ENCODE data around the gene PPP4C. TPM values are rescaled to one million over a fixed set of nuclear protein-coding genes. Genes with fewer than 3 reads are reported as not detected.

PPP4C gene
- total RNA-seq, 1 experiment from 2014 or later: 163 TPM

DNA sequence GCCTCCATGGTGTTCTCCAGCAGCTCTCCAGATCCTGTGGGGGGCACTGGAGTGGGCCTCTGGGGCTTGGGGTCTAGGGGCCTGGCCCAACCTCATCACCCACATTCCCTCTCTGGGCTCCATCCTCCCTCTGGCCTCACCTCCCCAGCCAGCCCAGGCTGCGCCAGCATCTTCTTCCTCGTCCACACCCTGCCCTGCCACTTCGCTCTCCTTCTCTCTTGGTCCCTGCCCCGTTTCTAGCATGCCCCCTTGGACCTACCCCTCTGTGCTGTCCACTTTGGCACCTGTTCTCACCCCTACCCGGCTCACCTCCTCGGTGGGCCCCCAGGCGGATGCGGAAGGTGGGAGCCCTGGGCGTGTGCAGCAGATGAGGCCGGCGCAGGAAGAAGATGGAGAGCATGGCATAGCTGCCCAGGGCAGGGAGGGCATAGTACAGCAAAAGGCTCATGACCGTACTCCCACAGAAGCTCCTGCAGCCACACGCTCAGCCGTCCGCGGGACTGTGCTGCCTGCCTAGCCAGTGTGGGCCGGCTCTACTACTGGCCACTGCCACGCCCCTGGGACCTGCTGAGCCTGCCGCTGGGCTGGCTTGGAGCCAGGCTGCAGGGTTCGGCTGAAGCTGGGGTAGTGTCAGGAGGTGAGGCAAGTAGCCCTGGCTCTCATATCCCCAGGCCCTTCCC, 37.4 kb downstream of the PPP4C start, which contains the start of gene GDPD3:
TSS of gene GDPD3 (minus strand) at position 507 of the 680 bp plus-strand sequence. CDS start at position 448, 59 bp downstream.
- no peak within 1 kb of the TSS for H3K18ac ChIP-seq (ENCODE audit: insufficient read length, low read depth, low read length)
- no peak within 1 kb of the TSS for H2AFZ ChIP-seq (ENCODE audit: low read length)
- peak; percentile 56 for DNase-seq
- no peak within 1 kb of the TSS for H4K5ac ChIP-seq (ENCODE audit: insufficient read length, low read depth, low read length)
- H3K27ac Mint-ChIP-seq: peak within 1 kb of the TSS in 2 of 3 experiments; percentile 39 to 58; a peak in 2 of 7 replicates
- no peak within 1 kb of the TSS for H2AK5ac ChIP-seq (ENCODE audit: insufficient read length, low read length)
- TF ChIP-seq CTCF (conservative IDR thresholded peaks at IDR 0.05): no peak
- H3K27me3 ChIP-seq (ENCODE audit: insufficient read depth, low read length): no peaks in the 10 kb centered on the region
- H3K79me2 ChIP-seq (ENCODE audit: insufficient read depth, low read length): no peaks in the 10 kb centered on the region
- no peaks in the 10 kb centered on the region for H3K23me2 ChIP-seq (ENCODE audit: insufficient read length, low read depth, low read length, poor library complexity, severe bottlenecking)
- no peaks in the 10 kb centered on the region for H4K20me1 ChIP-seq (ENCODE audit: control insufficient read depth, insufficient read depth, insufficient read length)
- H3K9me3 ChIP-seq (ENCODE audit: control insufficient read depth, low read depth, low read length): no peaks in the 10 kb centered on the region
- no peaks in the 10 kb centered on the region for H3K4me1 ChIP-seq (ENCODE audit: insufficient read depth, low read length)
- H2BK120ac ChIP-seq (ENCODE audit: low read depth, low read length, poor library complexity, severe bottlenecking): no peak within 1 kb of the TSS
- peaks cover 0 to 19% (median 13%) of the 10 kb centered on the region in 3 experiments; a peak in 5 of 7 replicates for H3K36me3 Mint-ChIP-seq (ENCODE audit: insufficient read depth in 1 of 3, low read depth in 3 of 3)
- no peaks in the 10 kb centered on the region for H3K79me1 ChIP-seq (ENCODE audit: insufficient read depth, low read depth, low read length, poor library complexity, severe bottlenecking)
- H3K27me3 Mint-ChIP-seq (ENCODE audit: low read depth): no peaks in the 10 kb centered on the region; the same call in 1 of the 2 replicates
- H3K4me1 Mint-ChIP-seq: peaks cover 2 to 5% of the 10 kb centered on the region in 2 experiments
- WGBS (ENCODE audit: extremely low coverage, insufficient read length, low lambda C conversion rate): no CpG with 5 or more reads among the region's 20 CpGs
- H3K27ac ChIP-seq (ENCODE audit: insufficient read length, low read depth, low read length): no peak within 1 kb of the TSS
- no peaks in the 10 kb centered on the region for H3K9me3 Mint-ChIP-seq
- H3K4ac ChIP-seq (ENCODE audit: low read depth, low read length): no peak within 1 kb of the TSS
- H3K56ac ChIP-seq (ENCODE audit: insufficient read length, low read depth, low read length): no peak within 1 kb of the TSS
- no peak within 1 kb of the TSS for H2BK20ac ChIP-seq (ENCODE audit: low read depth, low read length, poor library complexity, severe bottlenecking)
- H3K9ac ChIP-seq (ENCODE audit: extremely low read depth, insufficient read length, low read length): no peak within 1 kb of the TSS
- no peak within 1 kb of the TSS for H3T11ph ChIP-seq (ENCODE audit: low read length)
- H3K4me2 ChIP-seq (ENCODE audit: insufficient read depth, insufficient read length, low read length): no peak within 1 kb of the TSS
- H2BK12ac ChIP-seq (ENCODE audit: insufficient read length, low read depth, low read length): no peak within 1 kb of the TSS
- no peak within 1 kb of the TSS for H4K8ac ChIP-seq (replicated peaks; ENCODE audit: insufficient read length, low read depth, low read length)
- H4K91ac ChIP-seq (ENCODE audit: insufficient read length, low read depth, low read length): no peak within 1 kb of the TSS
- H3K23ac ChIP-seq (ENCODE audit: insufficient read length, low read depth, low read length): no peak within 1 kb of the TSS
- no peak within 1 kb of the TSS for H3K4me3 Mint-ChIP-seq
- no peak within 1 kb of the TSS for H2BK5ac ChIP-seq (ENCODE audit: insufficient read length, low read length)
- H2BK15ac ChIP-seq (ENCODE audit: low read depth, low read length): no peak within 1 kb of the TSS
- H3K14ac ChIP-seq (ENCODE audit: insufficient read depth, low read length): no peak within 1 kb of the TSS
